Kidney tubule cell (primary cell): Measurements from ENCODE around the gene TNK2.
"Not testable (repeated sequence)": the region's sequence is repeated elsewhere in the genome, so short reads cannot be mapped to it uniquely, and the experiment has no call there.

ENCODE experiments used
- DNase-seq: peaks from one replicate; pipeline ENCODE4 v3.0.0-alpha.2; 2018; ENCODE audit warnings: low spot score

The TNK2 gene

GRCh38 chr3:195870442-195870841 lies 37.9 kb downstream of the TNK2 start:
- peak; percentile 71 for DNase-seq

- DNase-seq: no peak
Observed at GRCh38 chr3:195869413-195870001, 38.8 kb downstream of the TNK2 start.

- no peak for DNase-seq
Observed at GRCh38 chr3:195868866-195869412, 39.4 kb downstream of the TNK2 start.

- no peak for DNase-seq
Observed at GRCh38 chr3:195868336-195868865, 40.0 kb downstream of the TNK2 start.

- no peak for DNase-seq
Observed at GRCh38 chr3:195867631-195868335, 40.6 kb downstream of the TNK2 start.

GRCh38 chr3:195866686-195867511 lies 41.5 kb downstream of the TNK2 start:
- DNase-seq: no peak

- no peak for DNase-seq
Observed at GRCh38 chr3:195865752-195866151, 42.6 kb downstream of the TNK2 start.

- peak; percentile 89 for DNase-seq
Observed at GRCh38 chr3:195863121-195864061, 45.0 kb downstream of the TNK2 start.

GRCh38 chr3:195862318-195862717 lies 46.0 kb downstream of the TNK2 start:
- not testable (repeated sequence) for DNase-seq

GRCh38 chr3:195860456-195860855 lies 47.9 kb downstream of the TNK2 start:
- DNase-seq: no peak

GRCh38 chr3:195859846-195860411 lies 48.4 kb downstream of the TNK2 start:
- no peak for DNase-seq

GRCh38 chr3:195859061-195859845 lies 49.1 kb downstream of the TNK2 start:
- peak; percentile 58 for DNase-seq

- no peak for DNase-seq
Observed at GRCh38 chr3:195856410-195857084, 51.8 kb downstream of the TNK2 start.

- DNase-seq: no peak
Observed at GRCh38 chr3:195855471-195856409, 52.6 kb downstream of the TNK2 start.

- no peak for DNase-seq
Observed at GRCh38 chr3:195854628-195855294, 53.6 kb downstream of the TNK2 start.

- DNase-seq: no peak
Observed at GRCh38 chr3:195853996-195854395, 54.4 kb downstream of the TNK2 start.

- DNase-seq: no peak
Observed at GRCh38 chr3:195853036-195853435, 55.3 kb downstream of the TNK2 start.
